ENCODE measurements around the gene DCHS1.

DCHS1 gene

GRCh38 chr11:6673523-6674218 lies 18.1 kb upstream of the DCHS1 start:
- DNase-seq: no peak

- DNase-seq: no peak
Measured at GRCh38 chr11:6671991-6672390, 16.4 kb upstream of the DCHS1 start.

- no peak for DNase-seq
Measured at GRCh38 chr11:6670202-6670830, 14.7 kb upstream of the DCHS1 start.

- peak; percentile 44 for DNase-seq
Measured at GRCh38 chr11:6667733-6668374, 12.2 kb upstream of the DCHS1 start.

GRCh38 chr11:6666302-6667183 lies 10.9 kb upstream of the DCHS1 start:
- DNase-seq: no peak

GRCh38 chr11:6664551-6664950 lies 8.9 kb upstream of the DCHS1 start:
- DNase-seq: no peak

GRCh38 chr11:6663794-6664469 lies 8.3 kb upstream of the DCHS1 start:
- DNase-seq: no peak

GRCh38 chr11:6660712-6661111 lies 5.1 kb upstream of the DCHS1 start:
- DNase-seq: no peak

- DNase-seq: no peak
Measured at GRCh38 chr11:6658647-6659046, 3.0 kb upstream of the DCHS1 start.

- DNase-seq: no peak
Measured at GRCh38 chr11:6657346-6657745, 1.7 kb upstream of the DCHS1 start.

- no peak for DNase-seq
Measured at GRCh38 chr11:6656936-6657335, 1.3 kb upstream of the DCHS1 start.

- DNase-seq: no peak
Measured at GRCh38 chr11:6656584-6656915, 941 bp upstream of the DCHS1 start.

- peak; percentile 28 for DNase-seq
Measured at GRCh38 chr11:6655020-6655789, 404 bp downstream of the DCHS1 start.

GRCh38 chr11:6654281-6655019 lies 1.2 kb downstream of the DCHS1 start:
- no peak for DNase-seq

GRCh38 chr11:6653656-6654055 lies 2.0 kb downstream of the DCHS1 start:
- no peak for DNase-seq

GRCh38 chr11:6653097-6653496 lies 2.5 kb downstream of the DCHS1 start:
- DNase-seq: no peak

GRCh38 chr11:6652182-6652581 lies 3.4 kb downstream of the DCHS1 start:
- no peak for DNase-seq

- peak; percentile 37 for DNase-seq
Measured at GRCh38 chr11:6650980-6651379, 4.6 kb downstream of the DCHS1 start.

- DNase-seq: no peak
Measured at GRCh38 chr11:6650104-6650503, 5.5 kb downstream of the DCHS1 start.

GRCh38 chr11:6648501-6648900 lies 7.1 kb downstream of the DCHS1 start:
- no peak for DNase-seq

- DNase-seq: no peak
Measured at GRCh38 chr11:6647836-6648235, 7.8 kb downstream of the DCHS1 start.

Measured in stimulated activated CD4-positive, alpha-beta T cell treated with anti-CD3 and anti-CD28 coated beads, Interleukin-4, amount 100 ng/mL, for 24 hours (primary cell).